CD4-positive, alpha-beta T cell treated with Interleukin-17A for 4 hours (primary cell): ENCODE measurements around the gene SCN3A.

ENCODE experiments used
- DNase-seq: peaks from one replicate; pipeline ENCODE4 v3.0.0-alpha.2; 2020; ENCODE audit warnings: mixed read lengths

The SCN3A gene

DNA sequence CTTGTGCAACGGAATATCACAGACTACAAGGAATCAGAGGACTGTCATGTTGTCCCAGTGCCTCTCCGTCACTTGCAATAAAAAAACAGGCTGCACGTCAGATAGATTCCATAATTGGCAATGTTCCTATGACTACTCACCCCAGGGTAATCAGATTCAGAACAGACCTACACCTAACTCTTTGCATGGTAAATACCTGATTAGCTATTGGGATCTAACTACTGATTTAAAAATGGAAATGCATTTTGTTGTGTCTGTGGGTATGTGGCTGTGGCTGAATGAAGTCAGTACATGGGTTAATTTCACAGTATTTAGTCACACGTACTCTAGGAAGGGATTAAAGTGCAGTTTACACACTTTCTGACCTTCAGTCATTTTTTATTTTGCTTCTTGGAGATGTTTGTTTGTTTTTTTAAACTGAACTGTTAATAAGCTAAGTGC, 91.7 kb downstream of the SCN3A start:
- no peak for DNase-seq

DNA sequence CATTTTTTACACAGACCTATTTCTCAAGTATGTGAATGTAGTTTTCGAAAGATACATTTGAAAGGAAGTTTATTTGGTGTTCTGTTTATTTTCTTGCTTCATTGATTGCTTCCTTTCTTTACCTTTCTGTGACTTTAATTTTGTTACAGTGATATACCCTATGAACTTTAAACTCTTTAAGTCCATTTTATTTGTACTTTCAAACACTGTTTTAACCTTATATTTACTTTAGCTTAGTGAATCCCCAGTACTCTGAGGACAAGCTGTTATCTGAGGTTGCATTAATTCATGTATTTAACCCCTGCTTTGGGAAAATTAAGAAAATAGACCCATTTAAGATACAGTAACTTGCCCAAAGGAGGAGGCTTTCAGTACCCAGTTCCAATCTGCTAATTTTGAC, 93.5 kb downstream of the SCN3A start:
- DNase-seq = no peak

DNA sequence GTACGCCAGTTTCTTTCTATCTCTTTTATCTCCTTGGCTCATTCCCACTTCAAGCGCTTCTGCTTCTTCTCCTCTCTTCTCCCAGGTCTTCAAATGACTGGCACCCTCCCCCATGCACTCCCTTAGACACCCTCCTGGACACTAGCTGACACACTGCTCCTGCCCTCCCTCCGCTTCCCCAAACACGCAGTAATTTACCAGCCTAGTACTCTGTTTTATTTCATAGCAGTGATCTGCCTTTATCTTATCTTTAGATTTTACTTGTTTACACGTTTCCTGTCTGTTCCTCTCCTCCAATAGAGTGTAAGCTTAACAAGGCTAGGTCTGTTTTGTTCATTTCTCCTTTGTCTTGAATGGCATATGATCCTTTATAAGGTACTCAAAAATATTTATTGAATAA, 93.9 kb downstream of the SCN3A start:
- DNase-seq = no peak

DNA sequence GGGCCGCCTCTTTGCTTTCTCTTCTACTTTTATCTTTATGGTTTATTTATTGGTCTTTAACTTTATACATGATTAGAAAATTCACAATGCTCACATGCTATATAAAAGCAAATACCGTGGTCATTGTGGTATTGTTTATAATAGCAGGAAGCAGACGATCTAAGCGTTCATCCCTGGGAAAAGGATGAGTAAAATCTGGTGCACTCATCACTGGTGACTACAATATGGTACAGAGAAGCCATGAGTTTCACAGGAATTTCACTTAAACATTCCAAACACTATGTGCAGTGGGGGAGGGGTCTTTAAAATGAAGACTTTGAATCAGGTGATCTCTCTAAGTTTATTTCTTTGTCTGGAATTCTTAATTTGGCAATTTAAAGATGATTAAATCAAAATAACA, 97.9 kb downstream of the SCN3A start:
- DNase-seq = no peak

DNA sequence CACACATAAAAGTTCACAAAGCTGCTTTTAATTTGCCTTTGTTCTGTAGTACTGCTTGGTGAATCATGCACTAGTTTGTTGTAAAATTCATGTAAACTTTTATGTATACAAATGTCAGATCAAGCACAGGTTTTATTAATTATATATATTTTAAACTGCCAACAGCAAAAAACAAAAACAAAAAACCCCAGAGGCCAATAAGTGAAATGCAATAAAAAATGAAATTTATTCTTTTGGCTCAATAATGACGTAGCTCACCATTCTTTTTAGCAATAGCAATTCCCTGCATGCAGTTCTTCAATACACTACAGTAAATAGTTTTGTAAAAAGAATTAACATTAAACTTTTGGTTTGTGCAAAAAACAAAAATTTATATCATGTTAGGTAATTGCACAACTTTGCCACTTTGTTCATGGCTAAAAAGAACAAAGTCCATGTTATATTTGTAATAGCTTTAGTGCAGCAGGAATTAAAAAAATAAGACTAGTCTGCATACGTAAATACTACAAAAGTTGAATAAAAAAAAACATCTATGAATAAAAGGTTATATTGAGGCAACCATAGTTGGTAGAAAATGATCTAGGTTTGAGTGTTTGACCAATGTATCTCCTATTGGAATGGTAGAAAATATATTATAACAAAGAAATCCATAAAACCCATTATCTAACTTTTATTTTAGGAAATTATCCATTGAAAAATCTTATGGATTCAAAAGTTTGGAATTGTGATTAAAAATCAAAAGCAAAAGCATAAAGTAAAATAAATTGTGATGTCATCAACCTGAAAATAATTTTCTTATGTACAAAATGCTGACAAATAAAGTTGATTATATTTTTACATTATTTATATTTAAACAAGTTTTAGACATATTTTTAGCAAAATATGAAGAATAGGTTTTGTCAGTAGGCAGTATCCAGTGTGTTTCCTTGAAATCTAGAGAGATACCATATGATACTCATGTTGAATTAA, 115.6 kb downstream of the SCN3A start:
- DNase-seq = no peak

DNA sequence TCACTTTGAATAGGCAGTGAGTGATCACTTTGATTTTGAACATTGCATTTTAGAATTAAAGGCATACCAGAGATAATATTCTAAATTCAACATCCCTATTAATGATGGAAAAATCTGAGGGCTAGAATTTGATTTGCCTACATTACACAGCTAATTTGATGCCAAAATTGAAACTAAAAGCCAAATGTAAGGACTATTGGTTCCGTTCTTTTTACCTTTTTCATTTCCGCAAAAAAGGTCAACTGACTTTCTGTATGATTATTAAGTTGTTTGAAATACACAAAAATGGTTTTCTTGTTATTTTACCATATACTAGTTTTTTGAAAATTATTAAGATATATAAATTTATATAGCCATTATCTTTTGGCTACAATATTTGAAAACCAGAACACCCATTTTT, 117.5 kb downstream of the SCN3A start:
- DNase-seq = no peak

DNA sequence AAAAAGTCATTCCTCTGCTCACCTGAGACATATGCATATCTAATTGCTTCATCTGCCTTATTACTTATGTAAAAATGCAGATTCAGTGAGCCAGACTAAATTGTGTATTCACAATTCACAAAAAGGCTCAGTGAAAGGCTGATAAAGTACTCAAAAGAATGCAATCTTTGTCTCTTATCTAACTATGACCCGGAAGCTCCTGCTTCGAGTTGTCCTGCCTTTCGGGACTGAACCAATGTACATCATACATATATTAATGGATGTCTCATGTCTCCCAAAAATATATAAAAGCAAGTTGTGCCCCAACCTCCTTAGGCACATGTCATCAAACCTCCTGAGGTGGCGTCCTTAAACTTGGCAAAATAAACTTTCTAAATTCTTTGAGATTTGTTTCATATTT, 120.5 kb downstream of the SCN3A start:
- DNase-seq = no peak

DNA sequence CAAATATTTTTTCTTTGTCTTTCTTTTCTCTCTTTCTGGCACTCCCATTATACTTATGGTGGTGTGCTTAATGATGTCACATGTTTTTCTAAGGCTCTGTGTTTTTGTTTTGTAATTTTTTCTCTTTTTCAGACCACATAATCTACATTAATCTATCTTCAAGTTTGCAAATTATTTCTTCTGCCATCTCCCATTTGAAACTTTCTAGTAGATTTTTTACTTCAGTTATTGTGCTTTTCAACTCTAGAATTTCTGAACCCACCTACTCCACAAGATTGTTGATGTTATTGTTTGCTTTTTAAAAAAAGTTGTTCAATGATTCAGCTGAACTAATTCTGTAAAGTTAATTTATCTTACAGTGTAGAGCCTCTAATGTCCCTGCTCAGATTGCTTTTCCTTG, 121.4 kb downstream of the SCN3A start:
- DNase-seq = no peak

DNA sequence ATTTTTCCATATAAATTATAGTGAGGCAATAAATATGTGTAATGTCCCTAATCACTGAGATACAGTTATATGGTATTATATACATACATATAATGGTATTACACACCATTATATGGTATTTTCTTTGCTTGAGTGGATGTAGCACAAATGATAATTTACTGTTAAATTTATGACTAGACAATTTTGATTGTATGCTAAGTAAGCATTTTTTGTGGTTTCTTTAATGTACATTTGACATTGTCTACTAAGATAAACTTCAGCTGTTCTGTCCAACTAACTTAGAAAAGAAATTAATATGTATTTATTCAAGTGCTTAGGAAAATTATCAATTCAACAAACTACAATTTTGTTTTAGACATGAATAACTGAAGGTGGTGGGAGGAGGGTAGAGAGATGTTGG, 122.6 kb downstream of the SCN3A start:
- no peak for DNase-seq

DNA sequence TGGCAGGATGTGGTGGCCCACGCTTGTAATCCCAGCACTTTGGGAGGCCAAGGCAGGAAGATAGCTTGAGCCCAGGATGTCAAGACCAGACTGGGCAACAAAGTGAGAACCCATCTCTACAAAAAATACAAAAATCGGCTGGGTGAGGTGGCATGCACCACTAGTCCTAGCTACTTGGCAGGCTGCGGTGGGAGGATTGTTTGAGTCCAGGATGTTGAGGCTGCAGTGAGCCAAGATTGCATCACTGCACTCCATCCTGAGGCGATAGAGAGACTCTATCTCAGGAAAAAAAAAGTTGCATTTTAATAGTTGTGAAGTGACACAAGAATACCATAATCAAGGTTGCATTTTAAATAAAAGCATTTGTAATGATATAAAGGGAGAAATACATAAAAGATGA, 124.4 kb downstream of the SCN3A start:
- DNase-seq = no peak

DNA sequence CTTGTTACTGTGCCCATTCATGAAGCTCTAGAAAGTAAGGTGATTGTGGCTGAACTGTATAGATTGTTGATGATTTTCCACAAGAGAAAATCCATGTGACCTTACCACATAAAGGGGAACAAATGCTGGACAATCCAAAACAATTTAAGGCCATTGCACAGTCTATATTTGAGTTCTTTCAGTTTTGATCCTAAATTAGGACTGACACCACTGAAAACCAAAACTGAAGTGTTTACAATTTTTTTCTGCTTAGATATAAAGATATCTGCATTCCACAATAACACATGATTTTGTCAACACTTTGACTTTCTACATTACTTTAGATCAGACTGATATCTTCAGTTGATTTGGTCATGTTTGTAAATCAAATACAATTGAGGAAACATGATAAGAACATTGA, 124.9 kb downstream of the SCN3A start:
- DNase-seq = no peak

DNA sequence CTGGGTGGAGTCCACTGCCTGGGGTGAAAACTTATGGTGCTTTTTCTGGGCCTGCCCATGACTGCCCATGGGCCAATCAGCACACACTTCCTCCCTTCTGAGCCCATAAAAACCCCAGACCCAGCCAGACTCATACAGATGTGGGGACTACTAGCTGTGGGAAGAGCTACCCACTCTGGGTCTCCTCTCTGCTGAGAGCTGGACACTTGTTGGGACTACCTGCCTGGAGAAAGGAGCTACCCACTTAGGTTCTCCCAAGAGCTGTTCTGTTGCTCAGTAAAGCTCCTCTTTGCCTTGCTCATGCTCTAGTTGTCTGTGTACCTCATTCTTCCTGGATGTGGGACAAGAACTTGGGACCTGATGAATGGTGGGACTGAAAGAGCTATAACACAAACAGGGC, 129.0 kb downstream of the SCN3A start:
- DNase-seq = no peak

DNA sequence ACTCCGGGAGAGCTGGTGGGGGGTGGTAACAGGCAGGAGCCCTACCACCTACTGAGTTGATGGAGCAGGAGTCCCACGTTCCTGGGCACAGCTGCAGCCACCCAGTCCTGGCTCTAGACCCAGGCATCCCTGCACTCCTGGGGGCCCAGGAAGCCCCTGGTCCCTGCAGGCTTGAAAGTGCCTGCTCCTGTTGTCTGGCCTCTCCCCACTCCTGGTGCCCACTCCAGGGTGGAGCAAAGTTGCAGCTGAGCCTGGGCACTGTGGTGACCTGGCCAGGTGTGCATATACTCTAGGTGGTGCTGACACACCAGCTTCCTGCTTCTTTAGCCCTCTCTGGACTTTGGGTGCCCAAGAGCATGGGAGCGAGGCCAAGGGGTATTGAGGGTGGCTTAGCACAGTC, 129.5 kb downstream of the SCN3A start:
- DNase-seq = no peak

DNA sequence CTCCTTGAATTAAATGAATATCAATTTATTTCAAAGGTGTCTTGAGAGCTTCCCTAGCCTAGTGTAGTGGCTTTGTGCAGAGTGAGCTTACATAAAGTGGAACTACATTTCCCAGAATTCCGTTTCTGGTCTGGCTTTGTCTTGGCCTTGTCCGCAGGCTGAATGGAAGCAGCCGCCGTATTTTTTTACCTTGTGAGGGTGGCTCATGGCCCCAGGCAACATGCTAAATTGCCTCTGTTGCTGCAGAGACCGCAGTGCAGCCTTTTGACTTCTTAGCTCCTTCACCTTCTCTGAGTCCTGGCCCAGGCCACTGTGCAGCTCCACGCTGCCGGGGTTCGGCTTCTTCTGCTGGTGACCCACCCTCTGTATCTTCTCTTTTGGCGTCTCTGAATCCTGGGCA, 133.8 kb downstream of the SCN3A start:
- no peak for DNase-seq

DNA sequence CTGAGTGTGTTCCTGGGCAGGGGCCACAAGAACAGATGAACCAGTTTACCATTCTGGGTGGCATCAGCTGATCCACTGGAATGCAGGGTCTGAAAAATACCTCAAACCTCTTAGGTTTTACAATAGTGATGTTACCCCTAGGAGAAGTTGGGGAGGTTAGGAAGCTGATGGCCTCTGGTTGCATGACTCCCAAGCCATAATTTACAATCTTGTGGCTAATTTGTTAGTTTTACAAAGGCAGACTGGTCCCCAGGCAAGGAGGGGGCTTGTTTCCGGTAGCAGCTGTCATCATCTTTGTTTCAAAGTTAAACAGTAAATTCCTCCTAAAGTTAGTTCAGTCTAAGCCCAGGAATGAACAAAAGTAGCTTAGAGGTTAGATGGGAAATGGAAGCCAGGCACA, 134.7 kb downstream of the SCN3A start:
- no peak for DNase-seq

DNA sequence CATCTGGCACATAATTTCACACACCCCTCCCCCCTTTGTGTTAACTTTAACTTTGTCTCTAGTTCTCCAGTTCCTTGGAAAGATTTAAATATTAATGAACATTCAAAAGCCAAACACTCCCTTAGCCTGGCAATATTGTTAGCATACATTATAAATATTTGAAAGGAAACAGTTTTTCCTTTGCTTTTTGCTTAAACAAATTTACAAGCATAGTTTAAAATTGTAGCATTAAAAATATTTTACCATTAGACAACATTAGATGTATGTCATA, 135.4 kb downstream of the SCN3A start:
- no peak for DNase-seq

DNA sequence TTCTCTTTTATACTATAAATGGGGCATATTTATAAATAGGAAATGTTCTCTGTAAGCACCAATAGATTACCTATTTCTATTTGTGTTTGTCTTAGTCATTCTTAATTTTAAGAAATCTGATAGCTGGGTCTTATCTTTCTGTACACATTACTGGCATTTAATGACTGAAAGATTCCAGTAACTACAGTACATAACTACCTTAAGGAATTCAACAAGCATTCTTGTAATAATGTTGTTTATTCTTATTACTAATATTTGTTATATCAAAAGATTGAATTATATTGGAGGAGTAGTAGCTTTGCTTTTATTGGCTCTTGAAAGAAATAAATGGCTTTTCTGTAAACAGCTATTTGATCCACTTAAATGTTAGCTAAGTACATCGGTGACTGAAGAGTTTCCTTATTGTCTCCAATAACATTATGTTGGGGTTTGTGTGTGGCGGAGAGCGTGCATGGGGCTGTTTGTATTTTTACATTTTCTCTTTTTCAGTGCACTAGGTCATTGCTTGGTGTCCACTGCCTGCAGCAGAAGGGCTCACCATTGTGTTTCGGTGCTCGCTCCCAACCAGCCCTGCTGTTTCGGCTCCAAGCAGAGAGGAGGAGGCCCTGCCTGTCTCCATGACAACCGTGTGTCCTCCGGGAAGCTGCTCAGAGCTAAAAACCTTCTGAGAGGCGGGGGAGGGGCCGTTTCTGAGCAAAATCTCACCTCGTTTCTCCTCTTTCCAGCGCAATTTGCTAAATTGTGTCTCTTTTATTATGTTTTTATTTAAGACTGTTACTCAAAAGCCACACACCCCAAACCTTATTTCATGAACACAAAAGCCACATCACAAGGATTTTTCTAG, 136.0 kb downstream of the SCN3A start:
- DNase-seq = no peak

DNA sequence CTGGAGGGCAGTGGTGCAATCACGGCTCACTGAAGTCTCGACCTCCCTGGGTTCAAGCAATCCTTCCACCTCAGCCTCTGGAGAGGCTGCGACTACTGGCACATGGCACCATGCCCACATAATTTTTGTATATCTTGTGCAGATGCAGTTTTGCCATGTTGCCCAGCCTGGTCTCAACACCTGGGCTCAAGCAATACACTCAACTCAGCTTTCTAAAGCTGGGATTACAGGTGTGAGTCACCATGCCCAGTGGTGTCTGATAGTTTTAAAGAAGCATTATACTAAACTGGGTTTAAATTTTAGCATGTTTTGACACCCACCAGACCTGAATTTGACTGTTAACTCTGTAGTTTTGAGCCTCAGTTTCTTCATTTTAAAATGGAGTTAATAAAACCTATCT, 139.1 kb downstream of the SCN3A start:
- DNase-seq = no peak

DNA sequence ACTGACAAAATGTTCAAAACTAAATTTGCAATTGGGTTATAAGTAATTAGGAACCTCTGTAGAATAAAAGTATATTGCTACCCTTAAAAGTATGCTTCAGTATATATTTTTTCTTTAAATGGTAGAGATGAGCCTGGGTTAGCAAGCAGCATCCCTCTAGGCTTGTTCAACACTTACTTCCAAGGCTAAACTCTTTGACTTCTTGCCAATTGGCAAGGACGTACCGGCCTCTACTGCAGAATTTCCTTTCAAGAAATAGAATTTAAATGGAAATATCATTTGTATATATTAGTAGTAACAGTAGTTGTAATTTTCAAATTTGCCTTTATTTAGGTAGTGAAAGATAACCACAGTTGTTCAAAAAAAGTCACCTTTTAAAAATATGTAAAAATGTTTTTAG, 143.4 kb downstream of the SCN3A start:
- DNase-seq = no peak

DNA sequence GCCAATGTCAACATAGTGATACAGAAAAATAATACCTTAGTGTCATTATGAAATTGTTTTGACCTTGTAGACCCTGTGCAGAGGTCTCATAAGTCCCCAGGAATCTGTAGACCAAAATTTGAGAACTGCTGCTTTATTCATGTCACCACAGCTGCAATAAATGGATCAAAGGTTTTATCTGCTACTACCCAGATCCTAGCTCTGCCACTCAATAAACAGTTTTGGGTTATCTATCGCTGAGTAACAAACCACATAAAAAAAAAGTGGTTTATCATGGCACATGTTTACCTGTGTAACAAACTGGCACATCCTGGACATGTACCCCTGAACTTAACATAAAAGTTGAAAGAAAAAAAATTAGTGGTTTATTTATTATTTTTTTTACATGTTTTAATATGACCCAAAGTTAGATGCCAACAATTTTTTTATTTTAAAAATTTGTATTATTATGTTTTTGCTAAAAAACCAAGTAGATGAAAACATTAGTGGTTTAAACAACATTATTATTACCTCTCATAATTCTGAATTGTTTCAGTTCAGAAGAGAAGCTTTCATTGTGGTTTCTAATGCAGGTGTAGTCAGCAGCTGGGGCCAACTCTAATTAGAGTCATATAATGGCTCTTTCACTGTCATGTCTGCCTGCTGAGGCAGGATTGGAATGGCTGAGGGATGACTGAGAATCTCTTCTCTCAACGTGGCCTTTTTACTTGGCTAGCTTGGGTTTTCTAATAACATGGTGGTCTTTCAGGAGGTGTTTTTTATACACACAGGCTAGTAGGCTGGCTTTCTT, 145.2 kb downstream of the SCN3A start:
- DNase-seq = no peak

DNA sequence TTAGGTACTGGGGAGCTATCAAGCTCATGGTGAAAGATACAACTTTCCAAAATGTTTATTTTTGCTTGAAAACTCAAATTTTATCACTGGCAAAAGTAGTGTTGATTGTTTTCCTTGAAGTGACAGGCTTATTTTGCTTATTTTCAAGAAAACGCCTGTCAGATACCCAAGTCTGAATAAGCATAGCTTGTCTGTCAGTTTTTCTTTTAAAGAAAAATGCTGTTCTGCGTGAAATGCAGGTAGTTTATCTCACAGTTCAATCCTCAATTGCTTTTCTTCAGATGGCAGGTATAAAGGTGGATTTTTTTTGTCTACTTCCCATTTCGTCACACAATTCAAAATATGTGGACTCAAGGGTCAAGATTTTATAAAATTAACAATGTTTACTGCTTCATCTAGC, 145.9 kb downstream of the SCN3A start:
- no peak for DNase-seq

DNA sequence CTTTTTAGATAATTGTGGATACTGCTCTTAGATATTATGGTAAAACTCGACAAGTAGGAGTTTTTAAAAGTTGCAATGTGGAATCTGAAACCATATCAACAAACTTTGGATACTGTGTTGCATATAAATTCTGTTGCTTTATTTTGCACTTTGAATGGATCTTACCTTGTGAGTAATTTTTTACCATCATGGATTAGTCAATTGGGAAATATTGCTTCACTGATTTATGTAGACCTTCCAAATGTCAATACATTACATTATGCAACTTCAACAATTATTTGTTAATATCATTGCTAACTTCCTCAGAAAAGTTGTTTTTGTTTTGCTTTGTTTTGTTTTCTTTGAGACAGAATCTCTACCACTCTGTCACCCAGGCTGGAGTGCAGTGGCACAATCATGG, 146.5 kb downstream of the SCN3A start:
- DNase-seq = no peak

DNA sequence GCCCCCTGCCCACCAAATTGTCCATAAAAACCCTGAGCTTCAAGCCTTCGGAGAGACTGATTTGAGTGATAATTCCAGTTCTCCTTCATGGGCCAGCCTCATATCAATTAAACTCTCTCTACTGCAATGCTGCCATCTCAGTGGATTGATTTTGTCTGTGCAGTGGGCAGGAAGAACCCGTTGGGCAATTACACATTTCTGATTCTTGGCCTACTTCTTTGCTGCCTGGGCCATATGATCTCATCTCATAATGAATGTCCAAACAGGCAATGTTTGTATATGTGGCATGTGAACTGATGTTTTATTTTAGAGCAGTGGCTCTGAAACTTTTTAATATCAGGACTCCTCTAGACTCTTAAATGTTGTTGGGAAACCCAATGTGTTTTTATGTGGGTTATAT, 147.3 kb downstream of the SCN3A start:
- no peak for DNase-seq
